Stimulated activated CD4-positive, alpha-beta T cell treated with anti-CD3 and anti-CD28 coated beads, TNF-alpha, amount 100 ng/mL, for 48 hours (primary cell): ENCODE data around the gene CCND1.
"Not testable (repeated sequence)": the region's sequence is repeated elsewhere in the genome, so short reads cannot be mapped to it uniquely, and the experiment has no call there.

Source experiments
- DNase-seq, 3 donors: peaks; one replicate each; pipeline ENCODE4 v3.0.0-alpha.2; 2020; ENCODE audit warnings: low read depth in 3 of 3

CCND1 gene

GRCh38 chr11:69617682-69618081 lies 23.3 kb upstream of the CCND1 start:
- no peak for DNase-seq

GRCh38 chr11:69618237-69618636 lies 22.7 kb upstream of the CCND1 start:
- no peak for DNase-seq

- no peak for DNase-seq
Observed at GRCh38 chr11:69620683-69621290, 20.2 kb upstream of the CCND1 start.

GRCh38 chr11:69622097-69622681 lies 18.8 kb upstream of the CCND1 start:
- DNase-seq, result not testable (repeated sequence)

- no peak for DNase-seq
Observed at GRCh38 chr11:69624293-69624692, 16.7 kb upstream of the CCND1 start.

GRCh38 chr11:69625476-69625875 lies 15.5 kb upstream of the CCND1 start:
- no peak for DNase-seq

GRCh38 chr11:69627551-69627950 lies 13.4 kb upstream of the CCND1 start:
- no peak for DNase-seq

- DNase-seq, result no peak
Observed at GRCh38 chr11:69630017-69630416, 10.9 kb upstream of the CCND1 start.

GRCh38 chr11:69630424-69630823 lies 10.5 kb upstream of the CCND1 start:
- no peak for DNase-seq

- no peak for DNase-seq
Observed at GRCh38 chr11:69632900-69633299, 8.1 kb upstream of the CCND1 start.

- DNase-seq, result no peak
Observed at GRCh38 chr11:69634069-69634468, 6.9 kb upstream of the CCND1 start.

GRCh38 chr11:69634590-69634989 lies 6.4 kb upstream of the CCND1 start:
- no peak for DNase-seq

- DNase-seq, result no peak
Observed at GRCh38 chr11:69635195-69635594, 5.8 kb upstream of the CCND1 start.

GRCh38 chr11:69635804-69636511 lies 5.0 kb upstream of the CCND1 start:
- no peak for DNase-seq

GRCh38 chr11:69636512-69637197 lies 4.3 kb upstream of the CCND1 start:
- DNase-seq, result no peak

GRCh38 chr11:69637198-69637940 lies 3.6 kb upstream of the CCND1 start:
- DNase-seq, result no peak

- no peak for DNase-seq
Observed at GRCh38 chr11:69637941-69638871, 2.8 kb upstream of the CCND1 start.

- no peak for DNase-seq
Observed at GRCh38 chr11:69638941-69639681, 1.8 kb upstream of the CCND1 start.

- DNase-seq, result no peak
Observed at GRCh38 chr11:69639831-69640230, 1.1 kb upstream of the CCND1 start.
